ENCODE data around the gene PBX1.

PBX1 gene

GRCh38 chr1:164716992-164717703 is 158.2 kb downstream of the PBX1 start:
- no peak overlapping the region for H3K4me3 ChIP-seq (replicated peaks in 1 of 2; ENCODE audit: low read depth in 2 of 2, low read length in 2 of 2)
- peak in 1 of 2 donors; percentile 74 for DNase-seq (ENCODE audit: low read depth in 2 of 2)
- TF ChIP-seq CTCF (IDR thresholded peaks at IDR 0.05; ENCODE audit: low read depth, low read length): no peak

- peak; percentile 57 to 59 for DNase-seq (ENCODE audit: low read depth in 2 of 2)
- TF ChIP-seq CTCF (IDR thresholded peaks at IDR 0.05; ENCODE audit: low read depth, low read length): no peak
Observed at GRCh38 chr1:164718821-164719220, 159.8 kb downstream of the PBX1 start.

GRCh38 chr1:164719676-164720439 is 160.9 kb downstream of the PBX1 start:
- TF ChIP-seq CTCF (IDR thresholded peaks at IDR 0.05; ENCODE audit: low read depth, low read length): no peak
- peak in 1 of 2 donors; percentile 16 for DNase-seq (ENCODE audit: low read depth in 2 of 2)

More at GRCh38 chr1:164718821-164719220, 159.8 kb downstream of the PBX1 start:
- H3K4me3 ChIP-seq (replicated peaks in 1 of 2; ENCODE audit: low read depth in 2 of 2, low read length in 2 of 2): no peak overlapping the region

GRCh38 chr1:164720440-164721227 is 161.7 kb downstream of the PBX1 start:
- H3K4me3 ChIP-seq (replicated peaks in 1 of 2; ENCODE audit: low read depth in 2 of 2, low read length in 2 of 2): no peak overlapping the region
- no peak for TF ChIP-seq CTCF (IDR thresholded peaks at IDR 0.05; ENCODE audit: low read depth, low read length)
- peak in 1 of 2 donors; percentile 25 for DNase-seq (ENCODE audit: low read depth in 2 of 2)

More at GRCh38 chr1:164719676-164720439, 160.9 kb downstream of the PBX1 start:
- no peak overlapping the region for H3K4me3 ChIP-seq (replicated peaks in 1 of 2; ENCODE audit: low read depth in 2 of 2, low read length in 2 of 2)

GRCh38 chr1:164721228-164721496 is 162.2 kb downstream of the PBX1 start:
- TF ChIP-seq CTCF (IDR thresholded peaks at IDR 0.05; ENCODE audit: low read depth, low read length): no peak
- no peak overlapping the region for H3K4me3 ChIP-seq (replicated peaks in 1 of 2; ENCODE audit: low read depth in 2 of 2, low read length in 2 of 2)
- DNase-seq (ENCODE audit: low read depth in 2 of 2): no peak

GRCh38 chr1:164723296-164723798 is 164.4 kb downstream of the PBX1 start:
- no peak for TF ChIP-seq CTCF (IDR thresholded peaks at IDR 0.05; ENCODE audit: low read depth, low read length)
- H3K4me3 ChIP-seq (replicated peaks in 1 of 2; ENCODE audit: low read depth in 2 of 2, low read length in 2 of 2): no peak overlapping the region
- no peak for DNase-seq (ENCODE audit: low read depth in 2 of 2)
